ENCODE measurements around the gene NUP62CL.
A peak's percentile ranks its signal among the peaks of the same experiment; 100 is the strongest.

Gene NUP62CL

DNA sequence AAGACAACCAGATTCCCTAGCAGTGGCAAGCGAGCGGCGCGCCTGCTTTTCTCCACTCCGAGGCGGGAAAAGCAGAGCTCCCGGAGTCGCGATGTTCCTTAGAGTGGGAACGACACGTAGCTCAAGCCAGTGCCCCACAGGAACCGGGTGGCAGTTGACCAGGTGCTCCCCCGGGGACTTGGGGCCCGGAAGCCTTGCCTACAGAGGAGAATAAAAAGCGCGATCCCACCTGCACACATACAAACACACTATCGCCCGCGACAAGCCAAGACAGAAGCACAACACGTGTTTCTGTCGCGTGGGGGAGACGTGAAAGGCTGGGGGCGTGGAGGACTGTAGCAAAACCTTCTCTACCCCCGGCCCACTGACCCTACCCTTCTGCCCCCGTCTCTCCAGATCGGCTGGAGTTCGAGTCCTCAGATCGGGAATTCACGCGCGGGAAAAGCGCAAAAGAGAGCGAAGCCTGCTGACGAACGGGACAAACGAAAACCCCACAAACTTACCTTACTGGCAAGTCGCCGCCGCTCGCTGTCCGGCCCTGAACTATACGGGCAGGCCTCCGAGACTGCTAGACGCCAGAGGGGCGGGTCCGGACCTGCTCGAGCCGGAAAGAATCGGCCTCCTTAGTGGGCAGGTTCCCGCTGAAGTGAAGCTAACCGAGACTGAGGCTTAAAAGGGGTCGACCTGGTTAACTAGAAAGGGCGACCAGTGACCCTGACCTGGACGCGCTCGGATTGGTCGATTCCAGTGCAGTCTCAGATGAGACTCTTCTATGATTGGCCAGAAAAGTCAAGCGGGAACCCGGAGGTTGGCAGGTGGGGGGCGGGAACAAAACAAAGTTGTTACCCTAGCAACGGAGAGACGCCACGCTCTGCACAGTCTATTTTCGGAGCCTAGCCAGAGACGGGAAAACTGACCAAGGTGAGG lies at the start of gene NUP62CL, which contains the start of gene DNAAF6:
TSS of gene NUP62CL (minus strand) at position 664 of the 927 bp plus-strand sequence. CDS start 31,287 bp downstream, outside the sequence.
TSS of gene DNAAF6 (plus strand) at position 842 of the 927 bp plus-strand sequence. CDS start 6,265 bp downstream, outside the sequence.
- DNase-seq (ENCODE audit: low read depth, low spot score), result no peak
- no peaks in the 10 kb centered on the region for H3K36me3 ChIP-seq (ENCODE audit: insufficient read depth, low read length)
- peak within 1 kb of the TSS; percentile 43 for H3K9ac ChIP-seq (ENCODE audit: insufficient read length)
- TF ChIP-seq FOXP2 (optimal IDR thresholded peaks at IDR 0.05; ENCODE audit: control extremely low read depth, extremely low read length, insufficient read depth), result no peak
- no peak for TF ChIP-seq POLR2AphosphoS5 (IDR thresholded peaks at IDR 0.05; ENCODE audit: borderline replicate concordance, low read depth, low read length)
- no peak for TF ChIP-seq EZH2 (IDR thresholded peaks at IDR 0.05)
- peak within 1 kb of the TSS; percentile 77 for H3K4me3 ChIP-seq
- no peak within 1 kb of the TSS for H3K27ac ChIP-seq
- no peaks in the 10 kb centered on the region for H3K9me3 ChIP-seq (ENCODE audit: low read depth, low read length)

DNA sequence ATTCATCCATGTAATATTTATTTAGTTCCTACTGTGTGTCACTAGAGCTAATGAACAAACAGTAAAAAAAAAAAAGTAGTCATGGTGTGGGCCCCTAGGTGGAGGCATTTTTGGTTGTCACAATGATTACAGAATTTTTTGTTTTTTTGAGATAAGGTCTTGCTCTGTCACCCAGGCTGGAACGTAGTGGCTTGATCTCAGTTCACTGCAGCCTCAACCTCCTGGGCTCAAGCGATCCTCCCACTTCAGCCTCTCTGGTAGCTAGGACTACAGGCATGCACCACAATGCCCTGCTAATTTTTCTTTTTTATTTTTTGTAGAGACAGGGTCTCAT lies 22.2 kb upstream of the NUP62CL start:
- DNase-seq (ENCODE audit: low read depth, low spot score), result no peak
- Histone ChIP-seq H3K4me3 (no peak overlapping the region), H3K36me3 (ENCODE audit: insufficient read depth, low read length) (no peaks in the 10 kb centered on the region), H3K27ac (no peak overlapping the region), H3K9ac (ENCODE audit: insufficient read length) (no peak overlapping the region), H3K9me3 (ENCODE audit: low read depth, low read length) (no peaks in the 10 kb centered on the region)
- TF ChIP-seq POLR2AphosphoS5 (IDR thresholded peaks at IDR 0.05; ENCODE audit: borderline replicate concordance, low read depth, low read length), result no peak
- no peak for TF ChIP-seq EZH2 (IDR thresholded peaks at IDR 0.05)
- TF ChIP-seq FOXP2 (optimal IDR thresholded peaks at IDR 0.05; ENCODE audit: control extremely low read depth, extremely low read length, insufficient read depth), result no peak

DNA sequence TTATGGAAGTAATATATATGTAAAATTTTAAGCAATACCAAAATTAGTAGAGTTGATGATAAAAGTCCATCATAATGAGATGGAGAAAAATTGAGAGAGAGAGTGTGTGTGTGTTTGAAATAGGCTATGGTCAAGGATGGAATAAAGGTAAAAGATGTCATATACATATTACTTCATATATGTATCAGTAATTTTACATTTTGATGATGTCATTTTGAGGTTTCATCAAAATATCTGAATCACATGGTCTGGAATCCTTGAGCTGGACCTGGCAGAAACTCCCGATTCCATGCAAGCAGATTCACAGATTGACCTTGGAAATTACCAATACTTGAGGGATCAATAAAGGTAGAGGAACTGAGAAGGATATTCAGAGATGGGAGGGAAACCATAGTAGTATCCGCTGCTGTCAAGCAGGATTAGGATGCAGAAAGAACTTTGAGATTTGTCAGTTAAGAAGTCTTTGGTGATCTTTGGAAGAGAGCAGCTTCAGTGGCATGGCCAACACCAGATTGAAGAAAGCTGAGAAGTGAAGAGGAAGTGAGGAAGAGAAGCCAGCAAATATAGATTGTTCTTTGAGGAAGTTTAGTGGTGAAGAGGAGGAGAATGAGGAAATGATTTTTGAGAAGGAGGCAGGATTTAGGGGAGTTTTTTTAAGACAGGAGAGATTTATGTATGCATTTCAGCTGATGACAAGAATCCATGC lies 21.7 kb upstream of the NUP62CL start:
- Histone ChIP-seq H3K27ac (no peak overlapping the region), H3K36me3 (ENCODE audit: insufficient read depth, low read length) (no peaks in the 10 kb centered on the region), H3K9me3 (ENCODE audit: low read depth, low read length) (no peaks in the 10 kb centered on the region), H3K4me3 (no peak overlapping the region), H3K9ac (ENCODE audit: insufficient read length) (no peak overlapping the region)
- TF ChIP-seq POLR2AphosphoS5 (IDR thresholded peaks at IDR 0.05; ENCODE audit: borderline replicate concordance, low read depth, low read length) (no peak), FOXP2 (optimal IDR thresholded peaks at IDR 0.05; ENCODE audit: control extremely low read depth, extremely low read length, insufficient read depth) (no peak)
- no peak for DNase-seq (ENCODE audit: low read depth, low spot score)

DNA sequence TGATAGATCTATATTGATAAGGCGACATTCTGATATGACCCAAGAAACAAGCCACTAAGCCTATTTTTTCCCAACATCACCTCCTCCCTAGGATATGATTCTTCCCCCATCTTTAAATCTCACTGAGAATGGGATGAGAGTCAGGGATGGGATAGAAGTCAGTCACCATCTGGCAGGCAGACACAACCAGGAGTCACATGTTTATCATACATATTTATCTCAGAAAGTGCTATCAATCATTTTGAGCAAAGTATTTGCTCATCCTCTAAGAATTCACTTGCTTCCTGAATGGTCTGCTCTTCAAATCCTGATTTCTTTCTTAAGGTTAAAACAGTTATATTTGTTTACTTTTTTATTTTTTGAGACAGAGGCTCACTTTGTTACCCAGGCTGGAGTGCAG lies 20.5 kb upstream of the NUP62CL start:
- no peak for DNase-seq (ENCODE audit: low read depth, low spot score)
- no peak for TF ChIP-seq FOXP2 (optimal IDR thresholded peaks at IDR 0.05; ENCODE audit: control extremely low read depth, extremely low read length, insufficient read depth)
- TF ChIP-seq EZH2 (IDR thresholded peaks at IDR 0.05), result no peak
- TF ChIP-seq POLR2AphosphoS5 (IDR thresholded peaks at IDR 0.05; ENCODE audit: borderline replicate concordance, low read depth, low read length), result no peak
- no peak overlapping the region for H3K27ac ChIP-seq
- H3K36me3 ChIP-seq (ENCODE audit: insufficient read depth, low read length), result no peaks in the 10 kb centered on the region
- H3K9me3 ChIP-seq (ENCODE audit: low read depth, low read length), result no peaks in the 10 kb centered on the region
- no peak overlapping the region for H3K4me3 ChIP-seq
- no peak overlapping the region for H3K9ac ChIP-seq (ENCODE audit: insufficient read length)

GRCh38 chrX:107213477-107213876 lies 7.2 kb upstream of the NUP62CL start:
- TF ChIP-seq FOXP2 (optimal IDR thresholded peaks at IDR 0.05; ENCODE audit: control extremely low read depth, extremely low read length, insufficient read depth) (no peak), POLR2AphosphoS5 (IDR thresholded peaks at IDR 0.05; ENCODE audit: borderline replicate concordance, low read depth, low read length) (no peak), EZH2 (IDR thresholded peaks at IDR 0.05) (no peak)
- Histone ChIP-seq H3K27ac (no peak overlapping the region), H3K36me3 (ENCODE audit: insufficient read depth, low read length) (no peaks in the 10 kb centered on the region), H3K9ac (ENCODE audit: insufficient read length) (no peak overlapping the region), H3K9me3 (ENCODE audit: low read depth, low read length) (no peaks in the 10 kb centered on the region), H3K4me3 (no peak overlapping the region)
- DNase-seq (ENCODE audit: low read depth, low spot score), result no peak

DNA sequence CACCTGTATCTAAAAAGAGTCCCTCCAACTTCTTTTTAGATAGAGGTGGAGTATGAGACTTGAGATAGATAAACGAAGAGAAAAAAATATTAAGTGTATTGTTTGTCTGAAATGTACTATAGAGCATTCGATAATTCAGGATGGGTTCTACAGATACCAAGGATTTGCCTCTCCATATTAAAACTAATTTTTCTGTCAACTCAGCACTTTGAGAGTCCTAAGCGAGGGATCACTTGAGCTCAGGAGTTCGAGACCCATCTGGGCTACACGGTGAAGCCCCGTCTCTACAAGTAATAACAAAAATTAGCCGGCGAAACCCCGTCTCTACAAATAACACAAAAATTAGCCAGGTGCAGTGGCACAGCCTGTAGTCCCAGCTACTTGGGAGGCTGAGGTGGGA lies 1.7 kb upstream of the NUP62CL start:
- H3K9ac ChIP-seq (ENCODE audit: insufficient read length), result no peak overlapping the region
- no peak overlapping the region for H3K27ac ChIP-seq
- TF ChIP-seq FOXP2 (optimal IDR thresholded peaks at IDR 0.05; ENCODE audit: control extremely low read depth, extremely low read length, insufficient read depth) (no peak), EZH2 (IDR thresholded peaks at IDR 0.05) (no peak), POLR2AphosphoS5 (IDR thresholded peaks at IDR 0.05; ENCODE audit: borderline replicate concordance, low read depth, low read length) (no peak)
- no peak for DNase-seq (ENCODE audit: low read depth, low spot score)
- no peaks in the 10 kb centered on the region for H3K9me3 ChIP-seq (ENCODE audit: low read depth, low read length)
- H3K36me3 ChIP-seq (ENCODE audit: insufficient read depth, low read length), result no peaks in the 10 kb centered on the region
- no peak overlapping the region for H3K4me3 ChIP-seq

GRCh38 chrX:107207089-107207488 lies 856 bp upstream of the NUP62CL start:
- TF ChIP-seq FOXP2 (optimal IDR thresholded peaks at IDR 0.05; ENCODE audit: control extremely low read depth, extremely low read length, insufficient read depth) (no peak), EZH2 (IDR thresholded peaks at IDR 0.05) (no peak), POLR2AphosphoS5 (IDR thresholded peaks at IDR 0.05; ENCODE audit: borderline replicate concordance, low read depth, low read length) (no peak)
- Histone ChIP-seq H3K4me3 (no peak overlapping the region), H3K27ac (no peak overlapping the region), H3K9ac (ENCODE audit: insufficient read length) (no peak overlapping the region), H3K36me3 (ENCODE audit: insufficient read depth, low read length) (no peaks in the 10 kb centered on the region), H3K9me3 (ENCODE audit: low read depth, low read length) (no peaks in the 10 kb centered on the region)
- DNase-seq (ENCODE audit: low read depth, low spot score), result no peak

GRCh38 chrX:107206697-107207065 lies 448 bp upstream of the NUP62CL start:
- TF ChIP-seq EZH2 (IDR thresholded peaks at IDR 0.05) (no peak), POLR2AphosphoS5 (IDR thresholded peaks at IDR 0.05; ENCODE audit: borderline replicate concordance, low read depth, low read length) (no peak), FOXP2 (optimal IDR thresholded peaks at IDR 0.05; ENCODE audit: control extremely low read depth, extremely low read length, insufficient read depth) (no peak)

More at GRCh38 chrX:107206697-107207065, 448 bp upstream of the NUP62CL start:
- H3K9me3 ChIP-seq (ENCODE audit: low read depth, low read length), result no peaks in the 10 kb centered on the region
- no peak for DNase-seq (ENCODE audit: low read depth, low spot score)
- no peak overlapping the region for H3K9ac ChIP-seq (ENCODE audit: insufficient read length)
- H3K36me3 ChIP-seq (ENCODE audit: insufficient read depth, low read length), result no peaks in the 10 kb centered on the region
- no peak overlapping the region for H3K27ac ChIP-seq
- H3K4me3 ChIP-seq, result peak overlapping the region; percentile 77

All from SK-N-MC (cell line).